Activated B cell treated with CpG ODN at 0.5 μM for 24 hours (primary cell): ENCODE measurements around the gene LDB2. TPM values are rescaled to one million over a fixed set of nuclear protein-coding genes. Genes with fewer than 3 reads are reported as not detected.

ENCODE experiments used
- ATAC-seq: fragments of 200-7000 bp; cut with Tn5 transposase; one replicate; pipeline ENCODE4 v1.10.0; 2021; ENCODE audit warnings: low read depth, mild to moderate bottlenecking, moderate library complexity
- CTCF ChIA-PET: fragments of 350-600 bp; sonication (Branson Sonifier 250); formaldehyde crosslinking; loops from one replicate; lab custom pipeline; 2021; ENCODE audit warnings: antibody characterized with exemption; lab: Charles Lee
- POLR2A ChIA-PET: fragments of 350-600 bp; sonication (Branson Sonifier 250); formaldehyde crosslinking; loops from one replicate; lab custom pipeline; 2021; ENCODE audit warnings: antibody characterized with exemption; lab: Charles Lee
- DNase-seq: peaks from one replicate; pipeline ENCODE4 v3.0.0; 2022
- H3K27ac Mint-ChIP-seq: one replicate; pipeline ENCODE4 v1.8.0; 2020; ENCODE audit warnings: mixed read lengths
- H3K27me3 Mint-ChIP-seq: one replicate; pipeline ENCODE4 v1.8.0; 2021; ENCODE audit warnings: mixed read lengths
- H3K36me3 Mint-ChIP-seq: one replicate; pipeline ENCODE4 v1.8.0; 2021; ENCODE audit warnings: low read depth, mixed read lengths
- H3K4me1 Mint-ChIP-seq: one replicate; pipeline ENCODE4 v1.8.0; 2021; ENCODE audit warnings: mixed read lengths
- H3K4me3 Mint-ChIP-seq: one replicate; pipeline ENCODE4 v1.8.0; 2020; ENCODE audit warnings: mild to moderate bottlenecking, mixed read lengths
- H3K9me3 Mint-ChIP-seq: one replicate; pipeline ENCODE4 v1.8.0; 2020; ENCODE audit warnings: mixed read lengths
- intact Hi-C: fragments of 100-400 bp; cut with micrococcal nuclease; formaldehyde crosslinking; loops from one replicate; pipeline ENCODE4 v1.15.1; 2024
- total RNA-seq: library from RNA; stranded (reverse); gene quantifications from 2 replicates; pipeline ENCODE4 v1.2.3, GENCODE V29; 2022
- TF ChIP-seq, protein P1 (sequence below): fragments of 200-600 bp; IDR thresholded peaks from one replicate; pipeline ENCODE4 v1.8.0; 2022; ENCODE audit warnings: antibody characterized with exemption, mild to moderate bottlenecking

LDB2 gene
- total RNA-seq, 1 donor from 2014 or later: not detected

- H3K27me3 Mint-ChIP-seq: no peaks in the 10 kb centered on the region
- POLR2A ChIA-PET: no interaction called here
- CTCF ChIA-PET: no interaction called here
- intact Hi-C loops: no loop called here
- DNase-seq (no peak), ATAC-seq (no peak)
- no peaks in the 10 kb centered on the region for H3K9me3 Mint-ChIP-seq
- TF ChIP-seq, protein P1, sequence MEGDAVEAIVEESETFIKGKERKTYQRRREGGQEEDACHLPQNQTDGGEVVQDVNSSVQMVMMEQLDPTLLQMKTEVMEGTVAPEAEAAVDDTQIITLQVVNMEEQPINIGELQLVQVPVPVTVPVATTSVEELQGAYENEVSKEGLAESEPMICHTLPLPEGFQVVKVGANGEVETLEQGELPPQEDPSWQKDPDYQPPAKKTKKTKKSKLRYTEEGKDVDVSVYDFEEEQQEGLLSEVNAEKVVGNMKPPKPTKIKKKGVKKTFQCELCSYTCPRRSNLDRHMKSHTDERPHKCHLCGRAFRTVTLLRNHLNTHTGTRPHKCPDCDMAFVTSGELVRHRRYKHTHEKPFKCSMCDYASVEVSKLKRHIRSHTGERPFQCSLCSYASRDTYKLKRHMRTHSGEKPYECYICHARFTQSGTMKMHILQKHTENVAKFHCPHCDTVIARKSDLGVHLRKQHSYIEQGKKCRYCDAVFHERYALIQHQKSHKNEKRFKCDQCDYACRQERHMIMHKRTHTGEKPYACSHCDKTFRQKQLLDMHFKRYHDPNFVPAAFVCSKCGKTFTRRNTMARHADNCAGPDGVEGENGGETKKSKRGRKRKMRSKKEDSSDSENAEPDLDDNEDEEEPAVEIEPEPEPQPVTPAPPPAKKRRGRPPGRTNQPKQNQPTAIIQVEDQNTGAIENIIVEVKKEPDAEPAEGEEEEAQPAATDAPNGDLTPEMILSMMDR: no peak
- no peak overlapping the region for H3K27ac Mint-ChIP-seq
- H3K4me3 Mint-ChIP-seq: no peak overlapping the region
- no peaks in the 10 kb centered on the region for H3K4me1 Mint-ChIP-seq
- no peaks in the 10 kb centered on the region for H3K36me3 Mint-ChIP-seq
Measured at GRCh38 chr4:16626945-16627344, 271.5 kb downstream of the LDB2 start.

- CTCF ChIA-PET: no interaction called here
- H3K36me3 Mint-ChIP-seq: no peaks in the 10 kb centered on the region
- no peak overlapping the region for H3K27ac Mint-ChIP-seq
- intact Hi-C loops: no loop called here
- no peak for DNase-seq
- H3K4me1 Mint-ChIP-seq: no peaks in the 10 kb centered on the region
- POLR2A ChIA-PET: no interaction called here
- no peaks in the 10 kb centered on the region for H3K9me3 Mint-ChIP-seq
- TF ChIP-seq, protein P1: no peak
- no peak for ATAC-seq
- no peaks in the 10 kb centered on the region for H3K27me3 Mint-ChIP-seq
- H3K4me3 Mint-ChIP-seq: no peak overlapping the region
Measured at GRCh38 chr4:16622826-16623225, 275.6 kb downstream of the LDB2 start.

GRCh38 chr4:16617435-16617834 is 281.0 kb downstream of the LDB2 start:
- H3K4me3 Mint-ChIP-seq: no peak overlapping the region
- peaks cover 9% of the 10 kb centered on the region for H3K9me3 Mint-ChIP-seq
- intact Hi-C loops: no loop called here
- no peaks in the 10 kb centered on the region for H3K27me3 Mint-ChIP-seq
- no peak overlapping the region for H3K27ac Mint-ChIP-seq
- DNase-seq (no peak), ATAC-seq (no peak)
- ChIA-PET CTCF (no interaction called here), POLR2A (no interaction called here)
- TF ChIP-seq, protein P1: no peak
- no peaks in the 10 kb centered on the region for H3K4me1 Mint-ChIP-seq
- no peaks in the 10 kb centered on the region for H3K36me3 Mint-ChIP-seq

- no peak for DNase-seq
- ATAC-seq: no peak
- TF ChIP-seq, protein P1: no peak
- Mint-ChIP-seq H3K4me1 (no peaks in the 10 kb centered on the region), H3K27ac (no peak overlapping the region), H3K36me3 (no peaks in the 10 kb centered on the region), H3K4me3 (no peak overlapping the region), H3K9me3 (peaks cover 12% of the 10 kb centered on the region), H3K27me3 (no peaks in the 10 kb centered on the region)
- ChIA-PET POLR2A (no interaction called here), CTCF (no interaction called here)
- intact Hi-C loops: no loop called here
Measured at GRCh38 chr4:16617011-16617410, 281.4 kb downstream of the LDB2 start.

DNA sequence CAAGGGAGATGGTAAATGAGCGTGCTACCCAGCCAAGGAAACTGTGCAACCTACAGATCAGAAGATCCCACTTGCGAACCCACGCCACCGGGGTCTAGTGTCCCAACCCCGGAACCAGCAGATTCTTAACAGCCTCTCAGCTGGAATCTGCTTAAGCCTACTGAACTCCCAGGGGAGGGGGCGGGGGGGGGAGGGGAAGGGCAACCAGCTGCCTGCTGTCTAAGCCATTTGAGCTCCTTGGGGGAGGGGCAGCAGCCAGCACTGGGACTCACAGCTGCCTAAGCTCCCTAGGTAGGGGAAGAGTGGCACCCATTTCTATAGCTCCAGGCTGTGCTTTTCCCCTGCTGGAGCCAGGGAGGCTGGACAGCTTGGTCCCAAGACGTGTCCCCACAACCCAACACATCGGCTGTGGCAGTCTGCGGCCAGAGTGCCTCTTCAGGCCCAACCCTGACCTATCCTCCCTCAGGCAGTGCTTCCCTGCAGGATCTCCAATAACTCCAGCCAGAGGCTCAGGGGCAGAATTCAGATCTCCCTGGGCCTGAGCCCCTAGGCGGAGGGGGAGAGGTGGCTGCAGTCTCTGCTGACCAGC is 289.2 kb downstream of the LDB2 start:
- ChIA-PET POLR2A (no interaction called here), CTCF (no interaction called here)
- DNase-seq (no peak), ATAC-seq (no peak)
- no peak overlapping the region for H3K27ac Mint-ChIP-seq
- no peaks in the 10 kb centered on the region for H3K4me1 Mint-ChIP-seq
- TF ChIP-seq, protein P1: no peak
- no peaks in the 10 kb centered on the region for H3K27me3 Mint-ChIP-seq
- intact Hi-C loops: no loop called here
- no peak overlapping the region for H3K4me3 Mint-ChIP-seq
- H3K9me3 Mint-ChIP-seq: peaks cover 10% of the 10 kb centered on the region
- no peaks in the 10 kb centered on the region for H3K36me3 Mint-ChIP-seq
